NOMO-1 (cell line): Measurements from ENCODE around the gene FGF23.

Experiments used
- DNase-seq, 2 experiments: peaks; one replicate each; lab custom pipeline; 2025; ENCODE audit not compliant: unreplicated experiment in 2 of 2; lab: John Stamatoyannopoulos, UW

The FGF23 gene

DNA sequence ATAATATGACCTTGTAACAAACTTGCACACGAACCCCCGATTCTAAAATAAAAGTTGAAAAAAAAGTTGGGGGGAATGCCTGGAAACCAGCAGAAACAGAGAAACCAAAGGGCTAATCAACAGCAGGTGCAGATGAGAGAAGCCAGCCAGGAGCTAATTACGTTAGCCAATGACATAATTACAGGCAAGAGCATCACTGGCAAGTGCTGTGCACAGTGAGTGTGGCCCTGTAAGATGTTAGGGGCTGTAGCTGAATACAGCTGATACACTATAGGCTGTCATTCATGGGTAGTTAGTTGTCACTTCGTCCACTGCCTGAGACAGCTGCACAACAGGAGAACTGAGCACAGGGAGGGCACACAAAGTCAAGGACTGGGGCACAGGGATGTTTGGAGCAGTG, 7.3 kb upstream of the FGF23 start:
- no peak for DNase-seq

GRCh38 chr12:4383304-4383865, 3.9 kb upstream of the FGF23 start:
- DNase-seq: peak in 1 of 2 experiments; percentile 3

DNA sequence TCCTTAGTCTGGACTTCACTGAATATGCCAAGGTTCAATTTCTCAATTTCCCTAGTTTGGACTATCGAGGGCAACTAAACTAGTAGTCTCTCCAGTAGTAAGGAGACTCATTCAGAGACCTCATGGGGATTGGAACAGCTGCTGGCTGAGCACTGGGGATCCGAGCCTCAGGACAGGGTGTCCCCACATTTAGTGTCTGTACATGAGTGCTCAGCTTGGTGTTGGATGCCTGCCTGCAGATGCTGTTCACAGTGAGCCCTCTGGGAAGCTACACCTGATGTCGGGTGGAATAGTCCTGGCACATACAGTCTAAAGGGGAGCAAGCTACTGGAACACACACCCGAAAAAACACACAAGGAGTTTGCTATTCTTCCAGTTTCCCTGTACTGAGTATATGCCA, 820 bp upstream of the FGF23 start:
- no peak for DNase-seq

DNA sequence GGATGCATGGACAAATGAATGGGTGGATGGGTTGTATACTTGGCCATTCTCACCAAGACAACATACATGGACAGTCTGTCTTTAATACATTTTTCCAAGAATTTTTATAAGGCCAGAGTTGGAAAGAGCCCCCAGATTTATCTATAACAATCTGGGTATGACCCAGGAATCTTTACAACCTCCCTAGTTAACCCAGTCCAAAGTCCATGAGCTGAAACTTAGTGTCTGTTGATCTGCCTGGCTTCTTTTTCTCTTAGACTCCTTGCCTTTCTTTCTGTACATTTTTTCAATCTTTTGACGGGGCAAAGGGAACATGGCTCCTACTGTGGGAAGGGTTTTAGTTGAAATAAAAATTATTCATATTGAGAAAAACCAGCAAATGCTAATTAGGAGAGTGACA, 740 bp downstream of the FGF23 start:
- no peak for DNase-seq

DNA sequence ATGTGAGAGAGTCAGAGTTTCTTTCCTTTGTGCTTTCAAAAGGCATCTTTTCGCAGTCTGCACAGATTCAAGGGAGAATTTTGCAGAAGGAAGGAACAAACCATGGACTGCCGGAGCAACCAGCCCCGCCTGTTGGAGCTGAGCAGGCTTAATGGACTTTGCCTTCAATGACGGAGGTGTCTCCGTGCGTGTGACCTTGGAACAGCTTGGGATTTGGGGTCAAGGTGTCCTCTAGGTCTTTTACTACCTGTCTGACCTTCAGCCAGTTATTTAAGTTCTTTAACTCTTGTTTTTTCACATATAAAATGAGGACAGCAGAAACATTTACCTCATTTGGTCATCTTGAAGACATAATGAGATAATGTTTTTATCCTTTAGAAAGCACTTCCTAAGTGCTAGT, 4.1 kb downstream of the FGF23 start:
- DNase-seq: no peak

- DNase-seq: no peak
Measured at GRCh38 chr12:4372653-4373052, 6.9 kb downstream of the FGF23 start.

- no peak for DNase-seq
Measured at GRCh38 chr12:4370265-4370664, 9.2 kb downstream of the FGF23 start.

DNA sequence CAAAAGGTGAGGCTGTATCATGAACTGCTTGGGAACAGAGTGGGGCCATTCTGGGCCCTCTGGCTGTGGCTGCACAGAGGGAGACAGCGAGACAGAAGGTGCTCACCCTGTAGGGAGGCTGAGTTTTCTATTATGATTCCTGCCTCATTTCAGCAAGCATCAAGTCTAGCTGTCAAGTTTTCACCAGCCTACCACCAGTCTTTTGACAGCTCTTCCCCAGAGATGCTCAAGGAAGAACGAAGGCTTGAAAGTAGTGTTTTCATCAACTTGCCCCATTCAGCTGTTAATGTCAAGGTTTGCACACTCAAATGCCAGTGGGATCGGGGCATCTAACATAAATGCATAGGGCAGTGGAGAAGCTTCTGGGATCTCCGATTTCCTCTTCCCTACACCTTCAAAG, 10.0 kb downstream of the FGF23 start:
- DNase-seq: no peak

DNA sequence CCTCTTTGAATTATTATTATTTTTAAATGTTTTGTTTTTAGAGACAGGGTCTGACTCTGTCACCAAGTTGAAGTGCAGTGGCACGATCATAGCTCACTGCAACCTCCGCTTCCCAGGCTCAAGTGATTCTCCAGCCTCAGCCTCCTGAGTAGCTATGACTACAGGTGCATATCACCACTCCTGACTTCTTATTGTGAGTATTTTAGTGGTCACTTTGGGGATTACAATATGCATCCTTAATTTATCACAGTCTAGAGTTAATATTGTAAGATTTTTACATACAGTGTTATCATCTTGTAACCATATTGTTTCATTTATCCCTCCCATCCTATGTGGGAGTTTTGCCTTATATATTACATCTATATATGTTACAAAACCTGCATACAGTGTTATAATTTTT, 13.4 kb downstream of the FGF23 start:
- DNase-seq: no peak

DNA sequence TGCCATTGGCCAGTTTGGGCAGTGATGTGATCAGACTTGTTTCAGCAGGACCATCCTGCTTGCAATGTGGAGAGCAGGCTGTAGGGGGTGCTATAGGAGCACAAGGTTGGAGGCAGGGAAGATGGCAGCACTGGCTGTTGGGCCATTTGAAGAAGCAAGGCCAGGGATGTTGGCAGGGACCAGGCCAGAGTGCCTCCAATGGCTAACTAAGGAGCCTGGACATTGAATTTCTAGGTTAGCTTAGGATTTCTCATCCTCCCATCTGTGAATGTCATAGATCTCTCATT, 23.5 kb downstream of the FGF23 start:
- peak in 1 of 2 experiments; percentile 3 for DNase-seq

- no peak for DNase-seq
Measured at GRCh38 chr12:4355156-4356040, 24.1 kb downstream of the FGF23 start.

- peak in 1 of 2 experiments; percentile 8 for DNase-seq
Measured at GRCh38 chr12:4353785-4354208, 25.7 kb downstream of the FGF23 start.

- DNase-seq: no peak
Measured at GRCh38 chr12:4346931-4347330, 32.6 kb downstream of the FGF23 start.

- DNase-seq: no peak
Measured at GRCh38 chr12:4331842-4332241, 47.7 kb downstream of the FGF23 start.

GRCh38 chr12:4331221-4331620, 48.3 kb downstream of the FGF23 start:
- DNase-seq: no peak

- DNase-seq: no peak
Measured at GRCh38 chr12:4330203-4330602, 49.3 kb downstream of the FGF23 start.

DNA sequence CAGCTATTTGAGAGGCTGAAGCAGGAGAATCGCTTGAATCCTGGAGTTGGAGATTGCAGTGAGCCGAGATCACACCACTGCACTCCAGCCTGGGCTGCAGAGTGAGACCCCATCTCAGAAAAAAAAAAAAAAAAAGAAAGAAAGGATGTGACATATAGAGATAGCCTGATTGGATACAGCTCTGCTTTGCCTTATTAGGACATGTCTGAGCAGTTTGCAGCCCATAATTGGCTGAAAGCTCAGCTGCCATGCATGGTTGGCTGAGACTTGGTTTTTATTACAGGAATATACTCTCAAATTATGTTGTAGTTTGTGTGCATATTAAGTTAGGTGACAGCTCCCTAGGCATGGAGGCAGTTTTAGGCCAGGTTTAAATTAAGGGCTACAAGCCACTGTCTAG, 52.2 kb downstream of the FGF23 start:
- DNase-seq: no peak

GRCh38 chr12:4325966-4326365, 53.5 kb downstream of the FGF23 start:
- no peak for DNase-seq

DNA sequence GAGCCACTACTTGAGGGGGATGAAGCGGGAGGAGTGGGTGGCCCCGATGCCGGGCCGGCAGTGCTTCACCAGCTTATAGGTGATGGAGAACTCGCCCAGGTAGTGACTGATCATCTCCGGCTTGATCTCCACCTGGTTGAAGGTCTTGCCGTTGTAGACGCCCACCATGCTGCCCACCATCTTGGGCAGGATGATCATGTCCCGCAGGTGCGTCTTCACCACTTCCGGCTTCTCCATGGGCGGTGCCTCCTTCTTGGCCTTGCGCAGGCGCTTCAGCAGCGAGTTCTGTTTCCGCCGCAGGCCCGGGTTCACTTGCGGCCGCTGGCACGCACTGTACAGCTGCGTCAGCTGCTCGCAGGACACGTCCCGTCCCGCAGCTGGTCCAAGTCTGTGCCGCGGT, 55.1 kb downstream of the FGF23 start:
- no peak for DNase-seq

DNA sequence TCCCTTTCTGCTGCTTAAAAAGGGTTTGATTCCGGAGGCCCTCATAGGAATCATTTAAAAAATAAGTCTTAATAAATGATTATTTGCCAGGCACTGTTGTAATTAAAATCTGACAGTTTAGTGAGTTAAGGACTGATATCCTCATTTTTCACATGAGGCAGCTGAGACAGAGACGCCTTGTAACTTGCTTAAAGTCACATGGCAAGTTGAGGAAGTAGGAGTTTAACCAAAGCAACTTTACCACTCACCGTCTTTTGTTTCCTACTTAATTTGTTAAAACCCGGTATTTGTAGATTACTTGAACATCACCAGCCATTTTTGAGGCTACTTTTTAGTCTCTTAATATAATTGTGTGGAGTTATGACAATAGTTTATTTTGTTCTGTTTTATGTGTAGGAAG, 56.1 kb downstream of the FGF23 start:
- DNase-seq: peak in 1 of 2 experiments; percentile 17

- DNase-seq: no peak
Measured at GRCh38 chr12:4322726-4323125, 56.8 kb downstream of the FGF23 start.

GRCh38 chr12:4320853-4321701, 58.4 kb downstream of the FGF23 start, which contains the start of gene TIGAR:
Gene TIGAR, plus strand, starts transcription at chr12:4321213. Its CDS starts 59 bp downstream, at chr12:4321272.
- DNase-seq: peak; percentile 95 to 98
